ENCODE results near the gene RPS2.
"Not testable (repeated sequence)": the region's sequence is repeated elsewhere in the genome, so short reads cannot be mapped to it uniquely, and the experiment has no call there.

Gene RPS2

GRCh38 chr16:1923299-1924034 lies 41.2 kb downstream of the RPS2 start:
- ATAC-seq (ENCODE audit: low read depth) (peak; percentile 72), DNase-seq (ENCODE audit: low spot score) (no peak)
- H3K36me3 ChIP-seq (ENCODE audit: low read depth) = no peaks in the 10 kb centered on the region
- no peak overlapping the region for H3K4me3 ChIP-seq (ENCODE audit: severe bottlenecking)
- H3K9me3 ChIP-seq (ENCODE audit: severe bottlenecking) = no peaks in the 10 kb centered on the region
- no peak overlapping the region for H3K27ac ChIP-seq (ENCODE audit: poor library complexity, severe bottlenecking)
- H3K4me1 ChIP-seq (ENCODE audit: insufficient read depth, poor library complexity, severe bottlenecking) = peaks cover 7% of the 10 kb centered on the region
- peak; percentile 52 for TF ChIP-seq CTCF (IDR thresholded peaks at IDR 0.05; ENCODE audit: poor library complexity, severe bottlenecking)
- peaks cover 24% of the 10 kb centered on the region for H3K27me3 ChIP-seq (ENCODE audit: insufficient read depth, poor library complexity, severe bottlenecking)

- peaks cover 30% of the 10 kb centered on the region for H3K27me3 ChIP-seq (ENCODE audit: insufficient read depth, poor library complexity, severe bottlenecking)
- no peaks in the 10 kb centered on the region for H3K9me3 ChIP-seq (ENCODE audit: severe bottlenecking)
- no peak overlapping the region for H3K27ac ChIP-seq (ENCODE audit: poor library complexity, severe bottlenecking)
- no peak for ATAC-seq (ENCODE audit: low read depth)
- H3K4me3 ChIP-seq (ENCODE audit: severe bottlenecking) = no peak overlapping the region
- peaks cover 7% of the 10 kb centered on the region for H3K4me1 ChIP-seq (ENCODE audit: insufficient read depth, poor library complexity, severe bottlenecking)
- TF ChIP-seq CTCF (IDR thresholded peaks at IDR 0.05; ENCODE audit: poor library complexity, severe bottlenecking) = no peak
- DNase-seq (ENCODE audit: low spot score) = no peak
- H3K36me3 ChIP-seq (ENCODE audit: low read depth) = no peaks in the 10 kb centered on the region
These were observed 42.3 kb downstream of the RPS2 start for GRCh38 chr16:1922357-1922756.

GRCh38 chr16:1920727-1921171 lies 43.9 kb downstream of the RPS2 start:
- ATAC-seq (ENCODE audit: low read depth) = peak; percentile 49; the same call in 2 of the 3 replicates
- Histone ChIP-seq H3K4me1 (ENCODE audit: insufficient read depth, poor library complexity, severe bottlenecking) (peaks cover 7% of the 10 kb centered on the region), H3K4me3 (ENCODE audit: severe bottlenecking) (no peak overlapping the region), H3K9me3 (ENCODE audit: severe bottlenecking) (no peaks in the 10 kb centered on the region), H3K27me3 (ENCODE audit: insufficient read depth, poor library complexity, severe bottlenecking) (peaks cover 37% of the 10 kb centered on the region), H3K36me3 (ENCODE audit: low read depth) (no peaks in the 10 kb centered on the region), H3K27ac (ENCODE audit: poor library complexity, severe bottlenecking) (no peak overlapping the region)
- DNase-seq (ENCODE audit: low spot score) = no peak
- no peak for TF ChIP-seq CTCF (IDR thresholded peaks at IDR 0.05; ENCODE audit: poor library complexity, severe bottlenecking)

GRCh38 chr16:1920122-1920521 lies 44.5 kb downstream of the RPS2 start:
- not testable (repeated sequence) for H3K9me3 ChIP-seq (ENCODE audit: severe bottlenecking); DNase-seq (ENCODE audit: low spot score); H3K4me1 ChIP-seq (ENCODE audit: insufficient read depth, poor library complexity, severe bottlenecking); ATAC-seq (ENCODE audit: low read depth); H3K4me3 ChIP-seq (ENCODE audit: severe bottlenecking); H3K27ac ChIP-seq (ENCODE audit: poor library complexity, severe bottlenecking); H3K36me3 ChIP-seq (ENCODE audit: low read depth)
- peaks cover 37% of the 10 kb centered on the region for H3K27me3 ChIP-seq (ENCODE audit: insufficient read depth, poor library complexity, severe bottlenecking)

- no peak for TF ChIP-seq CTCF (IDR thresholded peaks at IDR 0.05; ENCODE audit: poor library complexity, severe bottlenecking)
These were observed 45.2 kb downstream of the RPS2 start for GRCh38 chr16:1919327-1919998.

More at GRCh38 chr16:1919327-1919998, 45.2 kb downstream of the RPS2 start:
- Histone ChIP-seq H3K36me3 (ENCODE audit: low read depth) (no peaks in the 10 kb centered on the region), H3K27me3 (ENCODE audit: insufficient read depth, poor library complexity, severe bottlenecking) (peaks cover 37% of the 10 kb centered on the region), H3K4me1 (ENCODE audit: insufficient read depth, poor library complexity, severe bottlenecking) (peaks cover 7% of the 10 kb centered on the region), H3K9me3 (ENCODE audit: severe bottlenecking) (no peaks in the 10 kb centered on the region), H3K27ac (ENCODE audit: poor library complexity, severe bottlenecking) (no peak overlapping the region), H3K4me3 (ENCODE audit: severe bottlenecking) (no peak overlapping the region)
- ATAC-seq (ENCODE audit: low read depth) (peak; percentile 7; the same call in 1 of the 3 replicates), DNase-seq (ENCODE audit: low spot score) (peak; percentile 66)
